ENCODE results near the gene EXOSC1. TPM values are rescaled to one million over a fixed set of nuclear protein-coding genes. Genes with fewer than 3 reads are reported as not detected.
A peak's percentile ranks its signal among the peaks of the same experiment; 100 is the strongest.

Gene EXOSC1
- polyA plus RNA-seq, 1 donor from 2014 or later: 33.5 TPM

GRCh38 chr10:97427571-97428179 lies 18.1 kb downstream of the EXOSC1 start:
- H3K9ac ChIP-seq (ENCODE audit: low read length): peak overlapping the region; percentile 71
- H3K27ac ChIP-seq (ENCODE audit: low read length): peak overlapping the region; percentile 70
- H2AFZ ChIP-seq (ENCODE audit: low read depth, low read length): peak overlapping the region; percentile 19
- no peaks in the 10 kb centered on the region for H3K9me2 ChIP-seq (ENCODE audit: insufficient read depth, low read length)
- TF ChIP-seq REST (IDR thresholded peaks at IDR 0.05; ENCODE audit: borderline replicate concordance) (peak; percentile 35), EZH2 (IDR thresholded peaks at IDR 0.05; ENCODE audit: borderline replicate concordance, insufficient read depth, low read length, poor library complexity, severe bottlenecking) (no peak)
- no peaks in the 10 kb centered on the region for H4K20me1 ChIP-seq (ENCODE audit: insufficient read depth)
- H3K4me2 ChIP-seq (ENCODE audit: low read length): peak overlapping the region; percentile 95
- H3K79me2 ChIP-seq (replicated peaks; ENCODE audit: insufficient read depth, low read length): peaks cover 27% of the 10 kb centered on the region
- H3K4me3 ChIP-seq (ENCODE audit: low read length): peak overlapping the region; percentile 92
- no peaks in the 10 kb centered on the region for H3K36me3 ChIP-seq (ENCODE audit: insufficient read depth, low read length)
- H3F3A ChIP-seq (ENCODE audit: insufficient read depth, low read length, poor library complexity, severe bottlenecking): no peaks in the 10 kb centered on the region
- H3K9me3 ChIP-seq (ENCODE audit: low read length): no peaks in the 10 kb centered on the region
- H3K27me3 ChIP-seq (ENCODE audit: insufficient read depth, low read depth, low read length): no peaks in the 10 kb centered on the region

GRCh38 chr10:97426776-97427570 lies 18.8 kb downstream of the EXOSC1 start:
- Histone ChIP-seq H3K9me2 (ENCODE audit: insufficient read depth, low read length) (no peaks in the 10 kb centered on the region), H4K20me1 (ENCODE audit: insufficient read depth) (no peaks in the 10 kb centered on the region), H3K4me3 (ENCODE audit: low read length) (peak overlapping the region; percentile 92), H3K79me2 (replicated peaks; ENCODE audit: insufficient read depth, low read length) (peaks cover 27% of the 10 kb centered on the region), H3K27me3 (ENCODE audit: insufficient read depth, low read depth, low read length) (no peaks in the 10 kb centered on the region), H3K9ac (ENCODE audit: low read length) (peak overlapping the region; percentile 71), H3K36me3 (ENCODE audit: insufficient read depth, low read length) (no peaks in the 10 kb centered on the region), H3K4me2 (ENCODE audit: low read length) (peak overlapping the region; percentile 95), H3F3A (ENCODE audit: insufficient read depth, low read length, poor library complexity, severe bottlenecking) (no peaks in the 10 kb centered on the region), H3K27ac (ENCODE audit: low read length) (peak overlapping the region; percentile 70), H3K9me3 (ENCODE audit: low read length) (no peaks in the 10 kb centered on the region), H2AFZ (ENCODE audit: low read depth, low read length) (peak overlapping the region; percentile 19)
- no peak for TF ChIP-seq TAF1 (IDR thresholded peaks at IDR 0.05; ENCODE audit: low read depth)
- TF ChIP-seq SMC3 (conservative IDR thresholded peaks at IDR 0.05; ENCODE audit: poor library complexity): no peak
- TF ChIP-seq EZH2 (IDR thresholded peaks at IDR 0.05; ENCODE audit: borderline replicate concordance, insufficient read depth, low read length, poor library complexity, severe bottlenecking): no peak

- Histone ChIP-seq H3K27me3 (ENCODE audit: insufficient read depth, low read depth, low read length) (no peaks in the 10 kb centered on the region), H3K79me2 (replicated peaks; ENCODE audit: insufficient read depth, low read length) (peaks cover 27% of the 10 kb centered on the region), H3K4me2 (ENCODE audit: low read length) (peak within 1 kb of the TSS; percentile 95), H2AFZ (ENCODE audit: low read depth, low read length) (peak within 1 kb of the TSS; percentile 45), H3K9me2 (ENCODE audit: insufficient read depth, low read length) (no peaks in the 10 kb centered on the region), H3K27ac (ENCODE audit: low read length) (peak within 1 kb of the TSS; percentile 70), H3K4me3 (ENCODE audit: low read length) (peak within 1 kb of the TSS; percentile 92), H3K9ac (ENCODE audit: low read length) (peak within 1 kb of the TSS; percentile 71), H4K20me1 (ENCODE audit: insufficient read depth) (no peaks in the 10 kb centered on the region), H3F3A (ENCODE audit: insufficient read depth, low read length, poor library complexity, severe bottlenecking) (no peaks in the 10 kb centered on the region), H3K36me3 (ENCODE audit: insufficient read depth, low read length) (no peaks in the 10 kb centered on the region), H3K9me3 (ENCODE audit: low read length) (no peaks in the 10 kb centered on the region)
- TF ChIP-seq EP300 (conservative IDR thresholded peaks at IDR 0.05; ENCODE audit: poor library complexity, severe bottlenecking): peak; percentile 24
- TF ChIP-seq MXI1 (conservative IDR thresholded peaks at IDR 0.05; ENCODE audit: poor library complexity, severe bottlenecking): peak; percentile 91
- TF ChIP-seq POLR2AphosphoS5 (IDR thresholded peaks at IDR 0.05): peak; percentile 53
- no peak for TF ChIP-seq RAD21 (conservative IDR thresholded peaks at IDR 0.05)
- no peak for TF ChIP-seq EZH2 (IDR thresholded peaks at IDR 0.05; ENCODE audit: borderline replicate concordance, insufficient read depth, low read length, poor library complexity, severe bottlenecking)
- peak; percentile 43 for TF ChIP-seq TAF1 (IDR thresholded peaks at IDR 0.05; ENCODE audit: low read depth)
- peak; percentile 93 for TF ChIP-seq CTCF (IDR thresholded peaks at IDR 0.05; ENCODE audit: poor library complexity, severe bottlenecking)
- TF ChIP-seq REST (IDR thresholded peaks at IDR 0.05; ENCODE audit: borderline replicate concordance): peak; percentile 26
Measured at GRCh38 chr10:97425964-97426775, 19.6 kb downstream of the EXOSC1 start, which contains the start of gene PGAM1. Gene PGAM1 (plus strand): TSS chr10:97426191. CDS start chr10:97426308, 117 bp downstream.
